HL-60 (cell line): ENCODE data around the gene SLC2A13.

Source experiments
- CTCF ChIP-seq: IDR thresholded peaks from one replicate; pipeline ENCODE4 v1.5.1; 2011; ENCODE audit warnings: low read length, control low read depth, inconsistent platforms; ENCODE audit not compliant: insufficient read depth
- GABPA ChIP-seq: IDR thresholded peaks from 2 replicates; pipeline ENCODE4 v1.6.1; 2012; ENCODE audit warnings: low read depth
- POLR2AphosphoS5 ChIP-seq: IDR thresholded peaks from 2 replicates; pipeline ENCODE4 v1.6.1; 2012; ENCODE audit warnings: low read depth
- REST ChIP-seq: IDR thresholded peaks from 2 replicates; pipeline ENCODE4 v1.6.1; 2012; ENCODE audit warnings: low read depth; ENCODE audit not compliant: insufficient replicate concordance
- SPI1 ChIP-seq: IDR thresholded peaks from 2 replicates; pipeline ENCODE4 v1.6.1; 2012; ENCODE audit warnings: low read depth, mild to moderate bottlenecking, borderline replicate concordance

GRCh38 chr12:39935839-39936238 lies 170.0 kb downstream of the SLC2A13 start:
- TF ChIP-seq CTCF: no peak
- no peak for TF ChIP-seq REST
- TF ChIP-seq POLR2AphosphoS5: no peak
- no peak for TF ChIP-seq GABPA
- no peak for TF ChIP-seq SPI1
